RWPE2 (cell line): ENCODE measurements around the gene LGALS1.

Experiments used
- ATAC-seq: fragments of 200-7000 bp; cut with Tn5 transposase; 3 replicates; pipeline ENCODE4 v1.9.1; 2021; ENCODE audit warnings: low read depth
- DNase-seq: peaks from one replicate; pipeline ENCODE4 v3.0.0-alpha.2; 2020; ENCODE audit warnings: low spot score
- H3K27ac ChIP-seq: fragments of 450-650 bp; 2 replicates; pipeline ENCODE4 v1.5.1; 2017; ENCODE audit warnings: mild to moderate bottlenecking; ENCODE audit not compliant: poor library complexity, severe bottlenecking
- H3K27me3 ChIP-seq: fragments of 250-450 bp; sonication (Bioruptor Pico); 2 replicates; pipeline ENCODE4 v1.5.1; 2021; ENCODE audit warnings: mild to moderate bottlenecking, moderate library complexity; ENCODE audit not compliant: insufficient read depth, poor library complexity, severe bottlenecking
- H3K36me3 ChIP-seq: fragments of 250-450 bp; sonication (Bioruptor Pico); 2 replicates; pipeline ENCODE4 v1.5.1; 2020; ENCODE audit warnings: low read depth, mild to moderate bottlenecking, moderate library complexity
- H3K4me1 ChIP-seq: fragments of 250-450 bp; sonication (Bioruptor Pico); 2 replicates; pipeline ENCODE4 v1.5.1; 2021; ENCODE audit warnings: mild to moderate bottlenecking, moderate library complexity; ENCODE audit not compliant: insufficient read depth, poor library complexity, severe bottlenecking
- H3K4me3 ChIP-seq: fragments of 250-450 bp; sonication (Bioruptor Pico); 2 replicates; pipeline ENCODE4 v1.5.1; 2021; ENCODE audit warnings: mild to moderate bottlenecking, moderate library complexity; ENCODE audit not compliant: severe bottlenecking
- H3K9me3 ChIP-seq: fragments of 250-450 bp; sonication (Bioruptor Pico); 2 replicates; pipeline ENCODE4 v1.5.1; 2021; ENCODE audit warnings: mild to moderate bottlenecking, moderate library complexity; ENCODE audit not compliant: severe bottlenecking
- TF ChIP-seq, protein P1 (sequence below): fragments of 450-650 bp; IDR thresholded peaks from one replicate; pipeline ENCODE4 v1.5.1; 2017; ENCODE audit warnings: mild to moderate bottlenecking, moderate library complexity; ENCODE audit not compliant: poor library complexity, severe bottlenecking

The LGALS1 gene

DNA sequence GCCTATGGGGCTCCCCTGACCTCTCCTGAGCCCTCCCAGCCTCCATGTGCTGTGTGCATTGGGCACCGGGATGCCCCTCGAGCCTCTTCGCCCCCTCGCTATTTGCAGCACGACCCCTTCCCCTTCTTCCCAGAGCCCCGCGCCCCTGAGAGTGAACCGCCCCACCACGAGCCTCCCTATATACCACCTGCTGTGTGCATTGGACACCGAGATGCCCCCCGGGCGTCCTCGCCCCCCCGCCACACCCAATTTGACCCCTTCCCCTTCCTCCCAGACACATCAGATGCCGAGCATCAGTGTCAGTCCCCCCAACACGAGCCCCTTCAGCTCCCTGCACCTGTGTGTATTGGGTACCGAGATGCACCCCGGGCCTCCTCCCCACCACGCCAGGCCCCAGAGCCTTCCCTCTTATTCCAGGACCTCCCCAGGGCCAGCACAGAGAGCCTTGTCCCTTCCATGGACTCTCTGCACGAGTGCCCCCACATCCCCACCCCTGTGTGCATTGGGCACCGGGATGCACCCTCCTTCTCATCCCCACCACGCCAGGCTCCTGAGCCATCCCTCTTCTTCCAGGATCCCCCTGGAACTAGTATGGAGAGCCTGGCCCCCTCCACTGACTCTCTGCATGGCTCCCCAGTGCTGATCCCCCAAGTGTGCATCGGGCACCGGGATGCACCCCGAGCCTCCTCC lies 50.3 kb downstream of the LGALS1 start:
- DNase-seq, result no peak
- no peaks in the 10 kb centered on the region for H3K36me3 ChIP-seq
- H3K4me3 ChIP-seq, result no peak overlapping the region
- no peaks in the 10 kb centered on the region for H3K9me3 ChIP-seq
- TF ChIP-seq, protein P1, sequence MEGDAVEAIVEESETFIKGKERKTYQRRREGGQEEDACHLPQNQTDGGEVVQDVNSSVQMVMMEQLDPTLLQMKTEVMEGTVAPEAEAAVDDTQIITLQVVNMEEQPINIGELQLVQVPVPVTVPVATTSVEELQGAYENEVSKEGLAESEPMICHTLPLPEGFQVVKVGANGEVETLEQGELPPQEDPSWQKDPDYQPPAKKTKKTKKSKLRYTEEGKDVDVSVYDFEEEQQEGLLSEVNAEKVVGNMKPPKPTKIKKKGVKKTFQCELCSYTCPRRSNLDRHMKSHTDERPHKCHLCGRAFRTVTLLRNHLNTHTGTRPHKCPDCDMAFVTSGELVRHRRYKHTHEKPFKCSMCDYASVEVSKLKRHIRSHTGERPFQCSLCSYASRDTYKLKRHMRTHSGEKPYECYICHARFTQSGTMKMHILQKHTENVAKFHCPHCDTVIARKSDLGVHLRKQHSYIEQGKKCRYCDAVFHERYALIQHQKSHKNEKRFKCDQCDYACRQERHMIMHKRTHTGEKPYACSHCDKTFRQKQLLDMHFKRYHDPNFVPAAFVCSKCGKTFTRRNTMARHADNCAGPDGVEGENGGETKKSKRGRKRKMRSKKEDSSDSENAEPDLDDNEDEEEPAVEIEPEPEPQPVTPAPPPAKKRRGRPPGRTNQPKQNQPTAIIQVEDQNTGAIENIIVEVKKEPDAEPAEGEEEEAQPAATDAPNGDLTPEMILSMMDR, result no peak
- ATAC-seq, result no peak
- H3K4me1 ChIP-seq, result no peaks in the 10 kb centered on the region
- no peak overlapping the region for H3K27ac ChIP-seq
- H3K27me3 ChIP-seq, result no peaks in the 10 kb centered on the region

DNA sequence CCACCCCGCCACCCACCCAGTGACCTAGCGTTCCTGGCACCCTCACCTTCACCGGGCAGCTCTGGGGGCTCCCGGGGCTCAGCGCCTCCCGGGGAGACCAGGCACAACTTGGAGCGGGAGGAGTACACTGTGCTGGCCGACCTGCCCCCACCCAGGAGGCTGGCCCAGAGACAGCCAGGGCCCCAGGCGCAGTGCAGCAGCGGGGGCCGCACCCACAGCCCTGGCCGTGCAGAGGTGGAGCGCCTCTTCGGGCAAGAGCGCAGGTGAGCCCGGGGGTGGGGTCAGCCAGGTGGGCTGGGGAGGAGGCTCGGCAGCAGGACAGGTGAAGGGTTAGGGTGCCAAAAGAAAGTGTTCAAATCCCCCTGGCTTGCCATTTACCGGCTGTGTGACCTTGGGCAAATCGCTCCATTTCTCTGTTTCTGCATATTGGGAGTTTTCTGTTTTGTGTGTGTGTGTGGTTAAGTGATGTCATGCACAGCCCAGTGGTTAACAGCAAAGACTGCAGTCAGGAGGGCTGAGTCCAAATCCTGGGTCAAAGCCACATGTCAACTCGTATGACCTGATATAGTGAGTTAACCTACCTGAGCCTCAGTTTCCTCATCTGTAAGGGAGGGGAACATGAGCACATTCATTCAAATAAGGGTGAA lies 50.9 kb downstream of the LGALS1 start:
- no peak overlapping the region for H3K4me3 ChIP-seq
- H3K27me3 ChIP-seq, result no peaks in the 10 kb centered on the region
- DNase-seq, result no peak
- TF ChIP-seq, protein P1, result peak; percentile 26
- no peaks in the 10 kb centered on the region for H3K9me3 ChIP-seq
- no peak for ATAC-seq
- no peaks in the 10 kb centered on the region for H3K4me1 ChIP-seq
- H3K36me3 ChIP-seq, result no peaks in the 10 kb centered on the region
- no peak overlapping the region for H3K27ac ChIP-seq

DNA sequence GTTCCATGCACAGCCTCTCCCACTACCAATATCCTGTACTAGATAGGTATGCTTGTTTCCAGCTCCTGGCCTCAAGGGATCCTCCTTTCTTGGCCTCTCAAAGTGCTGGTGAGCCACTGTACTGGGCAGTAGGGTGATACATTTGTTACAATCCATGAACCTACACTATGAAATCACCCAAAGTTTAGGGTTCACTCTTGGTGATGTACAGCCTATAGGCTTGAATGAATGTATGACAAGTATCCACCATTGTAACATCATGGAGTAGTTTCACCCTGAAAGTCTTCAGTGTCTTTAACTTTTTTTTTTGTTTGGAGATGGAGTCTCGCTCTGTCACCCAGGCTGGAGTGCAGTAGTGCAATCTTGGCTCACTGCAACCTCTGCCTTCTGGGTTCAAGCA lies 53.2 kb downstream of the LGALS1 start:
- no peaks in the 10 kb centered on the region for H3K4me1 ChIP-seq
- no peak for ATAC-seq
- DNase-seq, result no peak

More for the DNA sequence above, 53.2 kb downstream of the LGALS1 start:
- Histone ChIP-seq H3K27me3 (no peaks in the 10 kb centered on the region), H3K4me3 (no peak overlapping the region), H3K36me3 (no peaks in the 10 kb centered on the region), H3K27ac (no peak overlapping the region), H3K9me3 (no peaks in the 10 kb centered on the region)
- TF ChIP-seq, protein P1, result no peak
